Inferior parietal cortex (tissue), 1 donor: ENCODE data around the gene NCKIPSD.
"Not testable (repeated sequence)": the region's sequence is repeated elsewhere in the genome, so short reads cannot be mapped to it uniquely, and the experiment has no call there.

Experiments
- DNase-seq: peaks from one replicate; pipeline ENCODE4 v3.0.0-alpha.2; 2016; ENCODE audit errors: extremely low spot score

The NCKIPSD gene

GRCh38 chr3:48685603-48686511 is at the start of gene NCKIPSD:
Gene NCKIPSD, minus strand, starts transcription at chr3:48685915. Its CDS starts 108 bp downstream, at chr3:48685807.
- peak; percentile 84 for DNase-seq

DNA sequence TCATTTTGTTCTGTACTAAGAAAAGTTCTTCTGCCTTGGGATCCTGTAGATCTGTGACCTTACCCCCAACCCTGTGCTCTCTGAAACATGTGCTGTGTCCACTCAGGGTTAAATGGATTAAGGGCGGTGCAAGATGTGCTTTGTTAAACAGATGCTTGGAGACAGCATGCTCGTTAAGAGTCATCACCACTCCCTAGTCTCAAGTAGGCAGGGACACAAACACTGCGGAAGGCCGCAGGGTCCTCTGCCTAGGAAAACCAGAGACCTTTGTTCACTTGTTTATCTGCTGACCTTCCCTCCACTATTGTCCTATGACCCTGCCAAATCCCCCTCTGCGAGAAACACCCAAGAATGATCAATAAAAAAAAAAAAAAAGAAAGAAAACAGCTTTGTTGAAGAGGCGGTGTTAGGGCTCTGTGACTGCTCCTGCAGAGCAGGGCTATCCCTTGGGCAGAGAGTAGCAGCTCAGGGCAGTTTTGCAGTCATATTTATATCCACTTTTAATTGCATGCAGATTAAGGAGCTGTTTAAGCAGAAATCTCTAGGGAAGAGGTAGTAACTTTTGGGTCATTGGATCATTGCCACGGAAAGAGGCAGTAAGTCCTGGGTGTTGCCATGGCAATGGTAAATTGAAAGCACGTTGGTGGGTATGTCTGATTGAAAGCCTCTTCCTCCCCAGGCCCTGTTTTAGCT is 49.5 kb upstream of the NCKIPSD start:
- DNase-seq: not testable (repeated sequence)

GRCh38 chr3:48734541-48734940 is 48.8 kb upstream of the NCKIPSD start:
- DNase-seq: not testable (repeated sequence)

GRCh38 chr3:48733752-48734518 is 48.2 kb upstream of the NCKIPSD start:
- not testable (repeated sequence) for DNase-seq

- no peak for DNase-seq
Observed at GRCh38 chr3:48727511-48727910, 41.8 kb upstream of the NCKIPSD start.

GRCh38 chr3:48725185-48725855 is 39.6 kb upstream of the NCKIPSD start:
- DNase-seq: not testable (repeated sequence)

- no peak for DNase-seq
Observed at GRCh38 chr3:48723725-48724124, 38.0 kb upstream of the NCKIPSD start.

DNA sequence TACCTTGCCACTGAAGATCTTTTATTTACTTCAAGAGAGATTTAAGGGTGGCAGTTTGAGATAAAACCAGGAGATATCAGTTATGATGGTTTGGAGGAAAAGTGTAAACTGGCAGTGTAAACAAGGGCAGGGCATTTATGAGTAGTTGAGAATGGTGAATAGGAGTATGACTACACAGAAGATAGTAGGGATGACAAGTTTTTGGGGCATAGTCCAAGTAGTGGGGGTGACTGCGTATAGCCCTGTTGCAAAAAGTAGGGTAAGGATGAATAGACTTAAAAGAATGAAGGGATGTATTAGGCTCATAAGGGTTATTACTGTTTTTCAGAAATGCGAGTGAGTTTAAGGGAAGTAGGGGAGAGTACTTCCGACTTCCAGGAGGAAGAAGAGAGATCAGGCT is 37.6 kb upstream of the NCKIPSD start:
- not testable (repeated sequence) for DNase-seq

GRCh38 chr3:48716982-48717746 is 31.4 kb upstream of the NCKIPSD start, which contains the start of gene IP6K2:
Gene IP6K2, minus strand, starts transcription at chr3:48717221. Its CDS starts 21,930 bp downstream, at chr3:48695291.
- DNase-seq: peak; percentile 96

DNA sequence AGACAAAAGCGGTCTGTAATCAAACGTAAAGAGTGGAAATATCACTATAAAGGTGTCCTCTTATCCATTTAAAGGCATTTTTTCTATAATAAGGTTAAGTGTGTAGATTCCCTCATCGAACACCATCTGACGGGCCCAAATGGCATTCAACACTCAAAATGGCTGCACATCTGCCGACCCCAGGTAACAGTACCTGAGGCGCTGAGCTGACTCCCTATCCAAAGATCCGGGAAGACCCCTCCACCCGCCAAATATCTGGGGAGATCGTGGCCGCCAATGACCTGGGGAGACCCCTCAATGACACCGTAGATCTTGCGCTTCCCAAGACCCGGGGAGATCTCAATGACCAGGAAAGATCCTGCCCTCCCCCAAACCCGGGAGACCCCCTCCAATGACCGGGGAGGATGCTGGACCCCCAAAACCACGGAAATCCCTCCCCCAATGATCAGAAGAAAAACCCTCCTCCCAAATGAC is 30.8 kb upstream of the NCKIPSD start:
- DNase-seq: no peak

- DNase-seq: no peak
Observed at GRCh38 chr3:48715174-48715800, 29.6 kb upstream of the NCKIPSD start.

GRCh38 chr3:48711727-48712126 is 26.0 kb upstream of the NCKIPSD start:
- no peak for DNase-seq

DNA sequence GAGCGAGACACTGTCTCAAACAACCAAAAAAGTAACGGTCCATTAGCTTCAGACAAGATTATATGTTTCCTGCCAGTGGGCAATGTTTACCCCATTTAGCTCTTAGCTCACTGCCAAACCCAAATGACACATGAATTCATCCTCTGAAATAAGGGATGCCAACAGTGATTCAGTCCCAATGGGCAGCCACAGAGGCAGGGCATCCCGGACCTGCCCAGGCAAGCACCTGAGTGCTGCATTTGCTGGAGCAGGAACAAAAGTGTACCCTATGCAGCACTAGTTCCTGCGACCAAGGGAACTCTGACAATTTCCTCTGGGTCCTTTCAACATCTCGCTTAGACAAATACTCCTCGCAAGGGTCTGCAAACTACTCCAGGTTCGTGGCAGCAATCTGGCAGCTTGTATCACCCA is 23.3 kb upstream of the NCKIPSD start:
- no peak for DNase-seq

GRCh38 chr3:48708481-48708889 is 22.8 kb upstream of the NCKIPSD start:
- DNase-seq: no peak

- no peak for DNase-seq
Observed at GRCh38 chr3:48707157-48707556, 21.4 kb upstream of the NCKIPSD start.

DNA sequence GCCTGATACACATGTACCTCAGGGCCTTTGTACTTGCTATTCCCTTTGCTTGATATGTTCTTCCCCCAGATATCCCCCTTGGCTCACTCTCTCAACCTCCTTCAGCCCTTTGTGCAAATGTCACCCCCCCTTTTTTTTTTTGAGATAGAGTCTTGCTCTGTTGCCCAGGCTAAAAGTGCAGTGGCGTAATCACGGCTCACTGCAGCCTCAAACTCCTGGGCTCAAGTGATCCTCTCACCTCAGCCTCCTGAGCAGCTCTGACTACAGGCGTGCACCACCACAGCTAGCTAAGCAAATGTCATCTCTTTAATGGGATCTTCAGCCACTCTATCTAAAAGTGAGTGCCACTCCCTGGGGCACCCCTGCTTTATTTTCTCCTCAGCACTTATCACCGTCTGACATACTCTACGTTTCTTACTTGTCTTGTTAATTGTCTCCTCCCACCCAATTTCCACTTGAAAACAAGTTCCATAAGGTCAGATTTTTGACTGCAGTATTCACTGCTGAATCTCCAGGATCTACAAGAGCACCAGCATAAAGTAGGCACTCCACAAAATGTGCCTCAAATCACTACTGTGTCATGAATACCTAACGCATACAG is 16.7 kb upstream of the NCKIPSD start:
- DNase-seq: no peak

DNA sequence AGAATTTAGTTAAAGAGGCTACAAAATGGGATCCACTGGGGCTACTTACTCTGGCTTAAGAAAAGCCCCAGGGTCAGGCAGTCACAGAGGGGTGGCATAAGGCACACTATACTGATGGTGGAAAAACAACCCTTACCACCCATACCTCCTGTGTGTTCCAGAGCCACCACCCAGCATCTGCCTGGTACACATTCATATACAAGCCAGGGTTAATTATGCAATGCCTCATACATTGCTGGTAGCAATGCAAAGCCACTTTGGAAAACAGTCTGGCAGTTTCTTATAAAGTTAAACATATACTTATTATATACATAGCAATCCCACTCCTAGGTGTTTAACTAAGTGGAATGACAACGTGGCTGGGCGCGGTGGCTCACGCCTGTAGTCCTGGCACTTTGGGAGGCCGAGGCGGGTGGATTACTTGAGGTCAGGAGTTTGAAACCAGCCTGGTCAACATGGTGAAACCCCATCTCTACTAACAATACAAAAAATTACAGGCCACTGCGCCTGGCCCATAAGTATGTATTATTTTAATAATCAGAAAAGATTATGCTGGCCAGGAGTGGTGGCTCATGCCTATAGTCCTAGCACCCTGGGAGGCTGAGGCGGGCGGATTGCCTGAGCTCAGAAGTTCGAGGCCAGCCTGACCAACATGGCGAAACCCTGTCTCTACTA is 15.2 kb upstream of the NCKIPSD start:
- DNase-seq: no peak

- no peak for DNase-seq
Observed at GRCh38 chr3:48698891-48699290, 13.2 kb upstream of the NCKIPSD start.

- DNase-seq: no peak
Observed at GRCh38 chr3:48697952-48698351, 12.2 kb upstream of the NCKIPSD start.
